Stomach (tissue), 4 donors: ENCODE results near the gene RAB21.

Experiments
- CTCF ChIP-seq, 7 experiments: fragments of 450-650 bp in 4 of 7; fragments of 200-600 bp in 3 of 7; sonication (generic) in 3 of 7; IDR thresholded peaks; one replicate each; pipeline ENCODE4 v1.5.1; 2016 to 2019; ENCODE audit warnings: antibody characterized with exemption in 7 of 7, control low read depth in 2 of 7, mild to moderate bottlenecking in 1 of 7
- POLR2A ChIP-seq, 4 donors: fragments of 450-650 bp; IDR thresholded peaks; one replicate each; pipeline ENCODE4 v1.6.1; 2016; ENCODE audit warnings: antibody characterized with exemption in 4 of 4, control low read depth in 2 of 4, mild to moderate bottlenecking in 1 of 4, moderate library complexity in 1 of 4

- TF ChIP-seq CTCF (IDR thresholded peaks at IDR 0.05) (no peak), POLR2A (IDR thresholded peaks at IDR 0.05) (no peak)
These were observed 56.3 kb downstream of the RAB21 start for GRCh38 chr12:71810921-71811320.
